ENCODE results near the gene CHD9.

DNA sequence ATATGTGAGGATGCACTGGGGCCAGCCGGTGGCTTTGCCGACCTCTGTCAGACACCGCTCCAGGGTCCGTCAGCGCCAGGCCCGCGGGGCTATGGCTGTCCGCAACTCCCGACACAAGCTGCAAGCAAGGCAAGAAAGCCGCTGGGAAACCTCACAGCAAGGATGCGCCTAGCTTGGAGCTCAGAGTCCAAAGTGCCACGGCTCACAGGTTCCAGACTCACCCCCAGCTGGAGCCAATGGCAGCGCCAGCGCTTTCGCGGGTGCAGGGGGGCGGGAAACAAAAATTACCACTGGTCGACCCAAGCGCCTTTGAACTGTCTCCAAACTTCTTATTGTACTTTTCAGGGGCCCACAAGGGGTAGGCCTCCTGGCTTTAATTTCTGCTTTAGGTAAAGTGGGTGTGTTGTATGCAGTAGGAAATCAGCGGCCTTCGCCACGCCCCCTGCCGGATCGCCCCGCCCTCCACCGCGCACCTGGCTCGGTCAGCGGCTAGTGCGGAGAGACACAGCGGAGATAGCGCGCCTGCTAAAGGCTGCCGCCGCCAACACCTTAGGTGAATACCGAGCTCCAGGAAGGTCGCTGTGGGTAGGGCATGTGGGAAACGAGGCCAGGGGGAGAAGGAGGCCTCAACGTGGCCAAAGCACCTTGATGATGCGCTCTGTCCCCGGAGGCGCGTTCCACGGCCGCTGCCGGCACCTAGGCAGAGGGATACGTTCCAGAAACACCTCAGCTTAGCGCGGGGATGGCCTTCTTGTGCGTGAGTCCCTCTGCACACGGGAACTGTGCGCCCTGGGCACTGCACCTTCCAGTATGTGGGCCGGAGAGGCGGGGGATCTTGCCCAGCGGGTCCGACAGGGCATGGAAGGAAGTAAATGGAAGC lies 318.4 kb downstream of the CHD9 start:
- TF ChIP-seq EP300 (IDR thresholded peaks at IDR 0.05; ENCODE audit: low read depth), result no peak
- TF ChIP-seq, protein P1, sequence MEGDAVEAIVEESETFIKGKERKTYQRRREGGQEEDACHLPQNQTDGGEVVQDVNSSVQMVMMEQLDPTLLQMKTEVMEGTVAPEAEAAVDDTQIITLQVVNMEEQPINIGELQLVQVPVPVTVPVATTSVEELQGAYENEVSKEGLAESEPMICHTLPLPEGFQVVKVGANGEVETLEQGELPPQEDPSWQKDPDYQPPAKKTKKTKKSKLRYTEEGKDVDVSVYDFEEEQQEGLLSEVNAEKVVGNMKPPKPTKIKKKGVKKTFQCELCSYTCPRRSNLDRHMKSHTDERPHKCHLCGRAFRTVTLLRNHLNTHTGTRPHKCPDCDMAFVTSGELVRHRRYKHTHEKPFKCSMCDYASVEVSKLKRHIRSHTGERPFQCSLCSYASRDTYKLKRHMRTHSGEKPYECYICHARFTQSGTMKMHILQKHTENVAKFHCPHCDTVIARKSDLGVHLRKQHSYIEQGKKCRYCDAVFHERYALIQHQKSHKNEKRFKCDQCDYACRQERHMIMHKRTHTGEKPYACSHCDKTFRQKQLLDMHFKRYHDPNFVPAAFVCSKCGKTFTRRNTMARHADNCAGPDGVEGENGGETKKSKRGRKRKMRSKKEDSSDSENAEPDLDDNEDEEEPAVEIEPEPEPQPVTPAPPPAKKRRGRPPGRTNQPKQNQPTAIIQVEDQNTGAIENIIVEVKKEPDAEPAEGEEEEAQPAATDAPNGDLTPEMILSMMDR (IDR thresholded peaks at IDR 0.05), result peak in 2 of 5 experiments; percentile 2 to 14
